Activated B cell treated with CpG ODN at 0.5 μM for 24 hours (primary cell): ENCODE measurements around the gene ADRA1B. TPM values are rescaled to one million over a fixed set of nuclear protein-coding genes. Genes with fewer than 3 reads are reported as not detected.
A peak's percentile ranks its signal among the peaks of the same experiment; 100 is the strongest.
"Not testable (repeated sequence)": the region's sequence is repeated elsewhere in the genome, so short reads cannot be mapped to it uniquely, and the experiment has no call there.

Experiments
- ATAC-seq: fragments of 200-7000 bp; cut with Tn5 transposase; one replicate; pipeline ENCODE4 v1.10.0; 2021; ENCODE audit warnings: low read depth, mild to moderate bottlenecking, moderate library complexity
- CTCF ChIA-PET: fragments of 350-600 bp; sonication (Branson Sonifier 250); formaldehyde crosslinking; loops from one replicate; lab custom pipeline; 2021; ENCODE audit warnings: antibody characterized with exemption; lab: Charles Lee
- POLR2A ChIA-PET: fragments of 350-600 bp; sonication (Branson Sonifier 250); formaldehyde crosslinking; loops from one replicate; lab custom pipeline; 2021; ENCODE audit warnings: antibody characterized with exemption; lab: Charles Lee
- DNase-seq: peaks from one replicate; pipeline ENCODE4 v3.0.0; 2022
- H3K27ac Mint-ChIP-seq: one replicate; pipeline ENCODE4 v1.8.0; 2020; ENCODE audit warnings: mixed read lengths
- H3K27me3 Mint-ChIP-seq: one replicate; pipeline ENCODE4 v1.8.0; 2021; ENCODE audit warnings: mixed read lengths
- H3K36me3 Mint-ChIP-seq: one replicate; pipeline ENCODE4 v1.8.0; 2021; ENCODE audit warnings: low read depth, mixed read lengths
- H3K4me1 Mint-ChIP-seq: one replicate; pipeline ENCODE4 v1.8.0; 2021; ENCODE audit warnings: mixed read lengths
- H3K4me3 Mint-ChIP-seq: one replicate; pipeline ENCODE4 v1.8.0; 2020; ENCODE audit warnings: mild to moderate bottlenecking, mixed read lengths
- H3K9me3 Mint-ChIP-seq: one replicate; pipeline ENCODE4 v1.8.0; 2020; ENCODE audit warnings: mixed read lengths
- CTCF ChIP-seq: fragments of 200-600 bp; IDR thresholded peaks from one replicate; pipeline ENCODE4 v1.8.0; 2022; ENCODE audit warnings: antibody characterized with exemption, mild to moderate bottlenecking
- intact Hi-C: fragments of 100-400 bp; cut with micrococcal nuclease; formaldehyde crosslinking; loops from one replicate; pipeline ENCODE4 v1.15.1; 2024
- total RNA-seq: library from RNA; stranded (reverse); gene quantifications from 2 replicates; pipeline ENCODE4 v1.2.3, GENCODE V29; 2022

ADRA1B gene
- total RNA-seq, 1 donor from 2014 or later = 0.53 TPM

GRCh38 chr5:159995907-159996306, 79.6 kb downstream of the ADRA1B start:
- intact Hi-C loops = no loop called here
- H3K4me1 Mint-ChIP-seq = no peaks in the 10 kb centered on the region
- H3K4me3 Mint-ChIP-seq = no peak overlapping the region
- CTCF ChIA-PET = no interaction called here
- no peaks in the 10 kb centered on the region for H3K36me3 Mint-ChIP-seq
- H3K27ac Mint-ChIP-seq = no peak overlapping the region
- no peaks in the 10 kb centered on the region for H3K9me3 Mint-ChIP-seq
- H3K27me3 Mint-ChIP-seq = peaks cover 38% of the 10 kb centered on the region
- no peak for TF ChIP-seq CTCF
- POLR2A ChIA-PET = no interaction called here
- no peak for DNase-seq
- no peak for ATAC-seq

GRCh38 chr5:160001457-160001856, 85.2 kb downstream of the ADRA1B start:
- H3K4me1 Mint-ChIP-seq = no peaks in the 10 kb centered on the region
- intact Hi-C loops = no loop called here
- CTCF ChIA-PET = no interaction called here

GRCh38 chr5:160007514-160007913, 91.2 kb downstream of the ADRA1B start:
- H3K9me3 Mint-ChIP-seq = no peaks in the 10 kb centered on the region
- H3K36me3 Mint-ChIP-seq = peaks cover 26% of the 10 kb centered on the region
- H3K27me3 Mint-ChIP-seq = peaks cover 3% of the 10 kb centered on the region
- H3K4me3 Mint-ChIP-seq = no peak overlapping the region
- peaks cover 31% of the 10 kb centered on the region for H3K4me1 Mint-ChIP-seq
- DNase-seq (no peak), ATAC-seq (no peak)
- ChIA-PET POLR2A (interaction anchor here (0.7 to 0.9 kb wide), 3 partner anchors 19 to 416 kb away, joined by 3 to 5 read pairs (median 4); no protein-coding TSS in a partner anchor), CTCF (interaction anchor here (1.1 to 5.0 kb wide), 2 partner anchors 15 to 20 kb away, joined by 3 to 20 read pairs; no protein-coding TSS in a partner anchor)
- intact Hi-C loops = loop anchor here (5.0 kb wide), 3 partner anchors 550 to 675 kb away; partner anchors contain the start of gene IL12B
- H3K27ac Mint-ChIP-seq = no peak overlapping the region
- TF ChIP-seq CTCF = no peak

More at GRCh38 chr5:160001457-160001856, 85.2 kb downstream of the ADRA1B start:
- no peaks in the 10 kb centered on the region for H3K36me3 Mint-ChIP-seq
- ATAC-seq = no peak
- no peak overlapping the region for H3K27ac Mint-ChIP-seq
- H3K4me3 Mint-ChIP-seq = no peak overlapping the region
- no peak for TF ChIP-seq CTCF
- peaks cover 26% of the 10 kb centered on the region for H3K27me3 Mint-ChIP-seq
- no peaks in the 10 kb centered on the region for H3K9me3 Mint-ChIP-seq
- DNase-seq = no peak
- POLR2A ChIA-PET = no interaction called here

- POLR2A ChIA-PET = interaction anchor here (0.7 to 1.6 kb wide), 7 partner anchors 9 to 413 kb away, joined by 3 to 8 read pairs (median 4); partner anchors contain the start of genes PTTG1, PWWP2A and SLU7
- CTCF ChIA-PET = interaction anchor here (1.1 to 5.0 kb wide), 3 partner anchors 14 to 21 kb away, joined by 3 to 20 read pairs (median 3); no protein-coding TSS in a partner anchor
- H3K9me3 Mint-ChIP-seq = not testable (repeated sequence)
Observed at GRCh38 chr5:160008529-160008876, 92.2 kb downstream of the ADRA1B start.

GRCh38 chr5:160008877-160009590, 92.8 kb downstream of the ADRA1B start, which contains the start of gene TTC1:
Gene TTC1 (plus strand): TSS chr5:160009139. CDS start chr5:160010529, 1,390 bp downstream.
- ATAC-seq (peak; percentile 98), DNase-seq (peak; percentile 72)
- Mint-ChIP-seq H3K4me3 (peak within 1 kb of the TSS; percentile 100), H3K27me3 (no peaks in the 10 kb centered on the region), H3K27ac (peak within 1 kb of the TSS; percentile 98), H3K9me3 (no peaks in the 10 kb centered on the region), H3K4me1 (peaks cover 31% of the 10 kb centered on the region), H3K36me3 (peaks cover 32% of the 10 kb centered on the region)
- TF ChIP-seq CTCF = no peak
- POLR2A ChIA-PET = interaction anchor here (0.5 to 1.6 kb wide), 9 partner anchors 8 to 724 kb away, joined by 3 to 9 read pairs (median 4); partner anchors contain the start of genes PTTG1, PWWP2A and SLU7
- CTCF ChIA-PET = interaction anchor here (0.7 to 5.0 kb wide), 3 partner anchors 13 to 692 kb away, joined by 3 to 20 read pairs (median 3); no protein-coding TSS in a partner anchor
- intact Hi-C loops = loop anchor here (1.0 to 5.0 kb wide), 6 partner anchors 13 to 746 kb away; partner anchors contain the start of genes IL12B, PWWP2A and UBLCP1

More at GRCh38 chr5:160008529-160008876, 92.2 kb downstream of the ADRA1B start:
- Mint-ChIP-seq H3K4me1 (peaks cover 31% of the 10 kb centered on the region), H3K4me3 (peak overlapping the region; percentile 38), H3K36me3 (peaks cover 32% of the 10 kb centered on the region), H3K27ac (peak overlapping the region; percentile 76)
- intact Hi-C loops = loop anchor here (5.0 kb wide), 3 partner anchors 551 to 676 kb away; partner anchors contain the start of gene IL12B
- ATAC-seq, H3K27me3 Mint-ChIP-seq, DNase-seq: not testable (repeated sequence)
